Measurements from ENCODE around the gene ANTXR1.
"Not testable (repeated sequence)": the region's sequence is repeated elsewhere in the genome, so short reads cannot be mapped to it uniquely, and the experiment has no call there.

ANTXR1 gene

DNA sequence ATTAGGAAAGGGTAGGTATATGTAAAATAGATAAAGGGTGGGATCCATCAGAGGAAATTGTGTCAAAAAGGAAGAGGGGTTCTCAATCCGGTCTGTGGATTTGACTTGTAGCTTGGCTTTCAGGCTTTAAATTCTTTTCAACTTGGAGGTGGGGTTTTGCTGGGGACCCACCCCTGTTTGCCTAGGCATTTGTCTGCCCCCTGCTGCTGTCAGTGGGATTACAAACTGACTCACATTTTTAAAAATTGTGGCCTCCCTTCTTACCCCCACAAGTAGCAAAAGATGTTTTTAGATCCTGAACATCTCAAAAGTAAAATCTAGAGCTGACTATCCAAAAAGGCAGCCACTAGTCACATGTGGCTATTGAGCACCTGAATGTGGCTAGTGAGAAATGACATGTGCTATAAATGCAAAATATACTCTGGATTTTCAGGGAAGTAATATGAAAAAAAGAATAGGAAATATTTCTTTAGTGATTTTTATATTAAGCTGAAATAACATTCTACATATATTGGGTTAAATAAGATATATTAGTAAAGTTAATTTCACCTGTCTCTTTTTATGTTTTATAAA is 195.1 kb downstream of the ANTXR1 start:
- no peak for DNase-seq (ENCODE audit: low read depth, low spot score)

DNA sequence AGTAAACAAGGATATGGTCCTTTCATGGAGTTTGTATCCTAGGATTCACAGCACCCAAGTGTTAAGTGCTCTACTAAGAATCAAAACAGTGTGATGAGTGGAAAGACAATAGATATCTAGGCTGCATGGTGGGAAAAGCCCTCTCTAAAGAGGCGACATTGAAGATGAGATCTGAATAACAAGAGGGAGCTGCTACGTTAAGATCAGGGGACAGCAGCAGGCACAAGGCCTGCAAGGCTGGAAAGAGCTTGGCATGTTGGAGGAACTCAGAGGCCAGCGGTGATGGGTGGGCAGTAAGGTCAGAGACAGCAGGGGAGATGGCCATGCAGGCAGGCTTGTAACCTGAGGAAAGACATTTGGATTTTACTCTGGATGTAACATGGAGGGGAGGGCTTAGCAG is 196.5 kb downstream of the ANTXR1 start:
- DNase-seq (ENCODE audit: low read depth, low spot score): no peak

DNA sequence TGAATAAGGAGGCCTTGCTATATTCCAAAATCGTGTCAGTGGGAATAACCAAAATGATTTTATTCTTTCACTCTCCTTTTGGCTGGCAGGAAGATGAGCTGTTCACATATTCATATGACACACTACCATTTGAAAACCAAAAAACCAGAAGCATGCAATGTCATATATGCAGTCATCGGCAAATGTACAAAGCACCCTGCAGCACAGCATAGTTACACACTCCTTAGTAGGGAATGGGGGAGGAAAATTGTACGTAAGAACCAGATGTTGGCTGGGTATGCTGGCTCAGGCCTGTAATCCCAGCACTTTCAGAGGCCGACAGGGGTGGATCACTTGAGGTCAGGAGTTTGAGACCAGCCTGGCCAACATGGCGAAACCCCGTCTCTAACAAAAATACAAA is 197.4 kb downstream of the ANTXR1 start:
- no peak for DNase-seq (ENCODE audit: low read depth, low spot score)

DNA sequence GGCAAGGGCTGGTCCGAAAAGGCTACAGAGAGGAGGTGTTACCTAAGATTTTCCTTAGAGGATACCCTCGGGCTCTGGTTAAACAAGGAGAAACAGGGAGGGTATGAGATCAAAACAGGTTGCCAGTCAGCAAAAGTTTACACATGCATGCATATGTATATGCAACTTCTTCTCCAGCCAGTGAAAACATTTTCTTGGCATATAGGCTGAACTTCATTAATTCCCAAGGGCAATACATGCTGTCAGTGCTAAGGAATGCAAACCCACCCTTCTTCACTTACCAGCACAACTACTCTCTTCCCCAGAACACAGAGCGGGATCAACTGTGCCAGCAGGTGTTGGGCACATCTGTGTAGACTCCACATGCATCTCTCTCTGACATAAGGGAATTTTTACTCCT is 198.1 kb downstream of the ANTXR1 start:
- no peak for DNase-seq (ENCODE audit: low read depth, low spot score)

DNA sequence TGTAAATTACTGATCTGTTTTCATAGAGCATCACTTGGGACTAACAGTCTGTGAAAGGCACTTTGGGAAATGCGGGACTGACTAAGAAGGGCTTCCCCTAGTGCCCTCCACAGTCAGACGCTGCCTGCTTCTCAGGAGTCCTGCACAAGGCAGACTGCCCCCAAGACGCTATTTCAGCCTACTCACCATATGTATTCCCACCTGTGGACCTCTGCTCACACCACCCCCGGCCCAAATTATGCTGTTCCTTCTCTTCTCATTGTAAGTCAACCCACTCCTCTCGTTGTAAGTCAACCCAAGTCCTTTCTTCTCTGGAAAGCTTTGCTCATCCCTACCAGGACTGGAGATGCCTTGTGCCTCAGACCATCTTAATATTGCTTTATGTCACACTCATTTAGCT is 198.7 kb downstream of the ANTXR1 start:
- no peak for DNase-seq (ENCODE audit: low read depth, low spot score)

DNA sequence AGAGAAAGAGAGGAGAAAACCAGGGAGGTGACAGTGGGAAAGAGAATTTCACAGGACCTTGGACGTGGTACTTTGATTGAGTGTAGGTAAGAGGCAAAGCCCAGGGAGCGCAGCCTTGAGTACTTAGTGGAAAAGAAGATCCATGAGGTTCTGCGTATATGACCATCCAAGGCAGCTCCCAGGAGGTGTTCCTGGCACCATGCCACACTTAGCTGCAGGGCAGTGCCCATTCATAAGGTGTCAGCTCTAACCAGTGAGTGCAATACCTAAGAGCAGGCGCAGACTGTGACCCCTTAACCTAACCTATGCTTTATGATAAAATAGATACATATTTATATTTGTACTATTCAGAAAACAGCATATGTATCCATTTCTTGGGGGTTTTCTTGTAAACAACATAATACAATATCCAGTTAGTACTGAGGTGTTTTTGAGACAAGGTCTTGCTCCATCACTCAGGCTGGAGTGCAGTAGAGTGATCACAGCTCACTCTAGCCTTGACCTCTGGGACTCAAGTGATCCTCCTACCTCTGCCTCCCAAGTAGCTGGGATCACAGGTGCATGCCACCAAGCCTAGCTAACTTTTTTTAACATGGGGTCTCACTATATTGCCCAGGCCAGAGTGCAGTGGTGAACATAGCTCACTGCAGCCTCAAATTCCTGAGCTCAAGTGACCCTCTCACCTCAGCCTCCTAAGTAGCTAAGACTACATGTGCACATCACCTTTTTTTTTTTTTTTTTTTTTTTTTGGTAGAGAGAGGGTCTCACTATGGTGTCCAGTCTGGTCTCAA is 199.5 kb downstream of the ANTXR1 start:
- no peak for DNase-seq (ENCODE audit: low read depth, low spot score)

DNA sequence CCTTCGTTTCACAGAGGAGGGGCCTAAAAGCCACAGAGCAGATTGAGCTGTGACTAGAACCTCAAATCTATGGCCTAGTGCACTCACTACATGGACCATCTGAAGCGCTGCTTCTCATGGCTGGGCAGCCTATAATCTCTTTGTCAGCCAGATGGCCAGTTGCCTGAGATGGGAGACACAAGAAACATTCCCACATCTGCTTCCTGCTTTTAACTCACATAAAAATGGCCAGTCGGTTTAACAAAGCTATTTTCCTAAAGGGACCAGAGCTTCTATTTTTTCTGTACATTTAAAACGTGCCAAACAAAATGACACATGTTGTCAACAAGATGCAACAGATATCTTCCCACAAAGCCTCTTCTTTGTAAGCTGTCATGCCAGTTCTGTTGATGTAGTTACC is 200.2 kb downstream of the ANTXR1 start:
- no peak for DNase-seq (ENCODE audit: low read depth, low spot score)

DNA sequence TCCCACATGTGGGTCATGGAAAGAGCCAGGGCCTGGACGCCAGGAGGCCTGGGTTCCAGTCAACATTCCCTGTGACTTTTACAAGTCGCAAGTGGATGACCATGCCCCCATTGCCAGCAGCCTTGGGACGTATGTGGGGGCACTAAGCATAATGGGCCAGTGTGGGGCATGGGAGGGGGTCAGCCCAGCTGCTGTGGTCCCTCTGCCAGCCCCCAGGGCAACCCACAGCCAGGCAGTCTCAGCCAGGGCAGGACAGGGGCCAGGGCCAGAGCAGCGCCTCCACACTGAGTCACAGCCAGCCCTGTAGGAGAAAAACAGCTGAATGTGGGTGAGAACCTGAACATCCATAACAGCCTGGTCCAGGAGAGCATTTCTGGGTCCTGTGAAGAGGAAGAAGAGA is 200.8 kb downstream of the ANTXR1 start:
- no peak for DNase-seq (ENCODE audit: low read depth, low spot score)

DNA sequence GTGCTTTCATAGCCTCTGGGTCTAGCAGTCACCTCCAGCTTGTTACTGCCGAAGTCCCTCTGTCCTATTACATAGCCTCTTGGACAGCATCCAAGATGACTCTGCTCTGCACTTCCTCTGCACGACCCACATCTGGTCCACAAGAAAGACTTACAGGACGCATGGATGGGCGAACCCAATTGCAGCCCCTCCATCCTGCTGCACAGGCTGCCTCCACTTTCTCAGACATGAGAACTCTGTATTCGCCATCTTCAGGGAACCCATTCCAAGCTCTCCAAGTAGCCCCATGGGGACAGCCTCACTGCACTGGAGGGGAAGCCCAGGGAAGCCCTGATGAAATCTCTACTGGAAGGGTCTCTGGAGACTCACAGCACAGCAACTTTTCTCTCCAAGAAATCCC is 201.9 kb downstream of the ANTXR1 start:
- no peak for DNase-seq (ENCODE audit: low read depth, low spot score)

DNA sequence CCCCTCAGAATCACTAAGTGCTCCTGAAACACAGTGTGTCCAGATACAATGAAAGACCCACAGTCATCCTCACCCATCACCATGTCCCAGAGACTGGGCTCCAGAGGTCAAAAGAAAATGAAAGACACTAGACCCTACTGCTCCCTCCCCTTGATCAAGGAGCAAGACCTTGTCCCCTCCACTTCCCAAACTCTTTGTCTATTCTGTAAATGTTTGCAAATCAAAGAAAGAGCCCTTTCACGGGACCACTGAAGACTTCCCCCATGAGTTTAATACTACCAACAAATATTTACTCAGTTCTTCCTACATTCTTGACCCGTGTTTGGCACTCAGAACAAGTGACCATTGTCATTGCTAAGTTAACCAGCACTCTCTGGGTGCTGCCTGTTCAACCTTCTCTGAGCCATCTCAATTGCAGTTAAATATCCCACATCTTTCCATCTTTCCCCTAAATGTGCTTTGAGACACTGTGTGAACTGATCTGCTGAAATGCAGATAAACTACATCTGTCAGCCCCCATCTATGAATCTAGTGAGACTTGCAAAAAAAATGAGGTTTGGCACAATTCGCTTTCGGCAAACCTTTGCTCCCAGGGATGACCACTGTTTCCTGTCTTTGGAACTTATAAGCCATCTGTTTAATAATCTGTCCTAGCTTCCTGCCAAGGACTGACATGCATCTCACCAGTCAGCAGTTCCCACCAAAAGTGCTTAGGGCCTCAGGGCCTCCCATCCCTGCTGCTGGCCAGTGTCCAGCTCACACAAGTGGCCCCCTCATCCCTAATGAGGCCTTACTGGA is 203.8 kb downstream of the ANTXR1 start:
- no peak for DNase-seq (ENCODE audit: low read depth, low spot score)

DNA sequence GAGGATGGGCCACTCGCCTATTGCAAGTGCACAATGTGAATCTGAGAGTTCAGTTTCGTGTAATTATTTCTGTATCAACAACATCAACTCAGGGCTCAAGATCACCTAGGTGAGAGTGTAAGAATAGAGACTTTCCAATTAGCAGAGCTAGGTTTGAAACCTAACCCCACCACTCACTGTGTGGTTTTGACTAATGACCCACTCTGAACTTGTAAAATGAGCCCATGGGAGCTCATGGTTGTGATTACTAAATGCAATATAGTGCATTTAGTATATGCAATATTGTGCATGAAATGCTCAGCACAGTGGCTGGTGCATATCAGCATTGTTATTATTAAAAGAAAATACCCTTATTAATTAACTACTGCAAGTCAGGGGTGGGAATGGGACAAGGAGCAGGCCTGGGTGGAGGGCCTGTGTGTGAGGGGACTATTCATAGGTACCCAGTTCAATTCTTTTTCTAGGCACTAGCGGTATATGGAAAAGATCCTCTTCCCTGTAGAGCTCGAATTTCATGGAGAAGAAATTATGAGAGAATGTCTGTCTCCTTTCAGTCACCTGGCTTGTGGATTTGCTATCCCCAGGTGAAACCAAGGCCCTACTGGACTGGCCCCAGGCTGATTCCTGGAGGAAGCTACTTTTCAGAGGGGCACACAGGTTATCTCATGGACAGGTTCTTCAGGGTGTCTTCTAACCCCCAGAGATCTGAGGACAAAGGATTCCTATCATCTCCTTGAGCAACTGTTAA is 204.5 kb downstream of the ANTXR1 start:
- DNase-seq (ENCODE audit: low read depth, low spot score): no peak

DNA sequence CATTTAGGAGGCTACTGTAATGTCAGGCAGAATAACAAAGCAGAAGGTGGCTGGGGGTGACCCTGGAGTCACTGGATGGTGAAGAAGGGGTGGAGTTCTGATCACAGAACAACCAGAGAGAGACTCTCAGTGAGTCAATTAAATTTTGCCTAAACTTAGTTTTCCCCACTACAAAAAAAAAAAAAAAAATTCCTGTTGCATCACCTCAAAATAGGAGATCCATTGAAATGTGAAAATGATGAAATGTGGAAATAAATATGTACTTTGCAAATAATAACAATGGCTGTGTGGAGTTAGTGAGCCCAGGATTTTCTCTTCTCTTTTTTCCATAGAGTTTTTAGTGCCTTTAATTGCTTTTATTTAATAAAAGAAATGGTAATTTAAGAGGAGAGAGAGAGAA is 208.5 kb downstream of the ANTXR1 start:
- no peak for DNase-seq (ENCODE audit: low read depth, low spot score)

DNA sequence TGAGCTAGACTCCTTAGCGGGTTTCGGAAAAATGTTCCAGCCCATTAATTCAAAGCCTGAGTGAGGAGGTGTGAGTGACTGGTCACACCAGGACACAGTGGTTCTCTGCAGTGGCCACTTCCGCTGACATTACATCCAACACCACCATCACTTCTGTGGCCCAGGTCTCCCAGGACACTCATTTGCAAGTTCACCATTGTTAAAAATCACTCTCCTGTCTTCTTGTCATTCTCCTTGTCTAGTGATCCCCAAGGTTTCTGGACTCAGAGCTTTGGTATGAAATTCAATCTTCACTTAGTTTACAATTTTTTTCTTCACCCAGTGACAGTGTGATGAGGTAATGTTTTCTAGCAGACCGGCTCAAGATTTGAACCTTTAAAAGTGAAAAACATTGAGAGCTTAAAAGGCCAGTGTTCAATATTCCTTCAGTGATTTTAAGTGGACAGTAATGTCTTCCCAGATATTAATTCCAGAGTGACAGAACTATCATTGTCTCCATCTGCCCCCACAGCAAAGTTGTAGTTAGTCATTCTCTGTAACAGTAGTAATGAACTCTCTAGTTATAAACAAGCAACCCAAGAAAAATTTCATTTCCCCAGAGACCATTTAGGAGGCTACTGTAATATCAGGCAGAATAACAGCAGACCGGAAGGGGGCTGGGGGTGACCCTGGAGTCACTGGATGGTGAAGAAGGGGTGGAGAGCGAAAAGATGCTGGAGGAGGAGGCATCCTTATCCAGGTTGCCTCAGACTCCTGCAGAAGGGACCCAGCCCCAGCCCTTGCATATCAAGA is 209.2 kb downstream of the ANTXR1 start:
- DNase-seq (ENCODE audit: low read depth, low spot score): no peak

DNA sequence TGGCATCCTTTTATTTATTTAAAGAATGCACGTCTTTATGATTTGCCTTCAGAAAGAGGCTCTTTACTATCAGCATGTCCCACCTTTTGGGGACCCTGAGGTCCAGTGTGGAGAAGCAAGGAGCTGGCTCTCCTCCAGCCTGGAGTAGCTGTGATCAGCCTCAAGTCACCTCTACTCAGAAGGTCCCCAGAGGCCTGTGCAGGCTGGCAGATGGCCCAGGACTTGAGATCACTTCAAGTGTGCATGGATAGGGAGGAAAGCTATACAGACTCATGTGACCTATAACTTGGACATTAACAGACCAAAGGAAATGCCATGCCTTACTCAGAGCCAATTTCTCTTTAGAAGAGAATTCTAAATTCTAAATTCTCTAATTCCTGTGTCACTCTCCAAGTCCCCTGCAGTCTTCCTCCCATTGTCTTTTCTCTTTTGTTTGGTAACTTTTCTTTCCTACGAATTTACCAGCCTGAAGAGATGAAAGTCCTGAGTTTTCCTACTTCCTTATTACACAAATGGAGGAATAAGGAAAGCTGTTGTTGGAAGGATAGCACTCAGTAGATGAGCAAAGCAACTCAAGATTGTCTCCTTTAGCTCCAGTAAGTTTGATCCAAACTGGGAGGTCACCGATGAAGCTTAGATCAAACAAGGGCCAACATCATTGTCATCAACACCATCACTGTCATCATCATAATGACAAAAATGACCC is 210.1 kb downstream of the ANTXR1 start:
- no peak for DNase-seq (ENCODE audit: low read depth, low spot score)

DNA sequence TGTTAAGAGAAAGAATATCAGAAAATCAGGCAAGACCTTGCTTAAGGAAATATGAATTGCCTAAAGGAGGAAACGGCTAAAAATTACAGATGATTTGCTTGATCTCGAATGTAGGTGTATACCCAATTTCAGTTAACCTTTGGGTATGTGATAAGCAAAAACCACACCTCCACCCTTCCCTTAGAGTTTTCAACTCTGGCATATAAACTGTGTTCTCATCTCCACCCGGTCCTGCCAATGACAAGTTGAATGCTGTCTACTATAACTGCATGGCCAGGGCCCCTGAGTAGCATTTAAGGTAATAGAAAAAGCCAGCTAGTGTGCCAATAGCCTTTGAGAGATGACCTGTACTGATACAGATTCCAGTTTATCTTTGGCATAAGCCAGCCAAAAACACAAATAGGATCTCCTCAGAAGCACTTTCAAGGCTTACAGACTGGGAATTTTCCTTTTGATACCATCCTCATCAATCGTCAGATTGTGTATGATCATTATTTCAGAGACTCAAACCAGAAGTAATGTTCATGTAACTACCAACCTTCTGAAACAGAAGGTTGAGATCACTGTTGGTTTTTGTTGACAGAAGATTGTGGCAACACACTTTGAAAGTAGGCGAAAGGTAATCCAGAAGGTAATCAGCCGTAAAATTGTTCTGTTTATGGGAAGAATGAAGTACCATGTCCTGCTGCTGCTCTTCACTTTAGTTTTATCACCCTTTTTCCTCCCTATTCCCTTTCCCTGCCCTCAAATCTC is 211.0 kb downstream of the ANTXR1 start:
- no peak for DNase-seq (ENCODE audit: low read depth, low spot score)

DNA sequence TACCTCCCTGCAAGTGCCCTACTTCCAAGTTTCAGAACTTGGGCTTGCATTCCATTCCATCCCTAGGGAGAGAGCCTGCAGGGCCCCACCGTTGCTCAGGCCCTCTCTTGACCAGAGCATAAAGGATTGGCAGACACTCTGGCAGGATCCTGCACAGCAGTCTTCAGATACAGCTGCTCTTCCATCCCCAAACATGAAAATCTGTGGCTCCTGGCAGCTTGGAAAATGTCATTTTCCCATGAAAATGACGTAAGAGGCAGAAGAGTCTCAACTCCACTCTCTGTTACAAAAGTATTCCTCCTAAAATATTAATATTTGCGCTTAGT is 211.5 kb downstream of the ANTXR1 start:
- no peak for DNase-seq (ENCODE audit: low read depth, low spot score)

DNA sequence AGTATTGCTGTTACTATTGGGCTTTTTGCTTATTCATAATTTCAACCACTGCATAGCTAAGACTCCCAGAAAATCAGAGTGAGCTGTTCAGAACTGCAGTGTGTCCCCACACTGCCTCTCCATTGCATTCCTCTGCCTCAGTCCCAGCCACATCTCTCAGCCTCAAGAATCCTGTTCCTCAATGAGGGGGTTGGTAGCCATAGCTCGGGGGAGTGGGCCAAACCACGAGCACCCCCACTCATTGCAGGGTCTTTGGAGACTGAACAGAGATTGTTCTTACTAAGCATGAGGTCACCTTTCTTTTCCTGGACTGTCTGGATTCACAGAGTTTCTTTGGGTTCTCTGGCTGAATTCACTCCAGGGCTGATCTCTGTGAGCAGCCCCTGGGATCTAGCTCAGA is 213.0 kb downstream of the ANTXR1 start:
- no peak for DNase-seq (ENCODE audit: low read depth, low spot score)

DNA sequence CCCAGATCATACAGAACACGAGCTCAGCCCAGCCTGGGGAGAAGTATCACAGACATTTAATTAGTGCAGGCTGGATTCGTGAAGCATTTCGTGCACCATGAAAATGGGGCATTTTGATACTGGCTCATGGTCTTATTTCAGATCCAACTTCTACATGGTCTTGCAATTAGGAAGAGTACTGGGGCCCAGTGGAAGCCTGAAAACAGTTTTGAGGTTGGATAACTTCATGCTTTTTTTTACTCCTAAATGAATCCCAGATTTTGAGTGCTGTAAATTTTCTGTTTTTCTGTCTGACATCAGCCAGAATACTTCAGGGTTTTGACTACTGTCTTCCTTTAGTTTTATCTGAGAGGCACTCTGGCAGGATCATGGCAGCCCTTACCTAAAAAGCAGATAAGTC is 213.9 kb downstream of the ANTXR1 start:
- DNase-seq (ENCODE audit: low read depth, low spot score): no peak

DNA sequence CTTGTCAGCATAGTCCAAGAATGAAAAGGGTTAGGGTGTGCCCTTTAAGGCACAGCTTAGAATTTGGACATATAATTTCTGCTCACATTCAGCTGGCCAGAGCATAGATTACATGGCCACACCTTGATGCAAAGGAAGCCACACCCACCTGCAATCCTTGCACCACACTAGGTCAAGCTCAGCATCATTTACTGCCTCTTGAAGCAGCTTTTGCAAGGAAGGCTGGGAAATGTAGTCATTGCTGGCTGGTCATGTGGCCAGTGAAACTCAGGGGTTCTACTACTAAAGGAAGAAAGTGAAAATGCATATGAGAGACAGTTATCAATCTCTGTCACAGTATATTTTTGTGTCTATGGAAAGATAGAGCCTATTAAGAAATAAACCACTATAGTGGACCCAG is 214.7 kb downstream of the ANTXR1 start:
- DNase-seq (ENCODE audit: low read depth, low spot score): no peak

DNA sequence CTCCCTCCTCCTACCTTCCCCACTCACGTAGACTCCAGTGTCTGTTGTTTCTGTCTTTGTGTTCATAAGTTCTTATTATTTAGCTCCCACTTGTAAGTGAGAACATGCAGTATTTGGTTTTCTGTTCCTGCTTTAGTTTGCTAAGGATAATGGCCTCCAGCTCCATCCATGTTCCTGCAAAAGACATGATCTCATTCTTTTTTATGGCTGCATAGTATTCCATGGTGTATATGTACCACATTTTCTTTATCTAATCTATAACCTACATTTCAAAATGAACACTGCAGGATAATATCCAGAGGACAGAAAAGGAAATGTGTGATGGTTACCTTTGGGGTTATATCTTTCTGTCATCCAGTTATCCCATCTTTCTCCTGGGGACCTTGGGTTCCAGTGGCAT is 218.0 kb downstream of the ANTXR1 start:
- DNase-seq (ENCODE audit: low read depth, low spot score): not testable (repeated sequence)

Data from smooth muscle cell of the brain vasculature (primary cell).